RWPE2 (cell line): ENCODE results near the gene PXMP4.
"Not testable (repeated sequence)": the region's sequence is repeated elsewhere in the genome, so short reads cannot be mapped to it uniquely, and the experiment has no call there.

Source experiments
- ATAC-seq: fragments of 200-7000 bp; cut with Tn5 transposase; 3 replicates; pipeline ENCODE4 v1.9.1; 2021; ENCODE audit warnings: low read depth
- DNase-seq: peaks from one replicate; pipeline ENCODE4 v3.0.0-alpha.2; 2020; ENCODE audit warnings: low spot score
- H3K27ac ChIP-seq: fragments of 450-650 bp; 2 replicates; pipeline ENCODE4 v1.5.1; 2017; ENCODE audit warnings: mild to moderate bottlenecking; ENCODE audit not compliant: poor library complexity, severe bottlenecking
- H3K27me3 ChIP-seq: fragments of 250-450 bp; sonication (Bioruptor Pico); 2 replicates; pipeline ENCODE4 v1.5.1; 2021; ENCODE audit warnings: mild to moderate bottlenecking, moderate library complexity; ENCODE audit not compliant: insufficient read depth, poor library complexity, severe bottlenecking
- H3K36me3 ChIP-seq: fragments of 250-450 bp; sonication (Bioruptor Pico); 2 replicates; pipeline ENCODE4 v1.5.1; 2020; ENCODE audit warnings: low read depth, mild to moderate bottlenecking, moderate library complexity
- H3K4me1 ChIP-seq: fragments of 250-450 bp; sonication (Bioruptor Pico); 2 replicates; pipeline ENCODE4 v1.5.1; 2021; ENCODE audit warnings: mild to moderate bottlenecking, moderate library complexity; ENCODE audit not compliant: insufficient read depth, poor library complexity, severe bottlenecking
- H3K4me3 ChIP-seq: fragments of 250-450 bp; sonication (Bioruptor Pico); 2 replicates; pipeline ENCODE4 v1.5.1; 2021; ENCODE audit warnings: mild to moderate bottlenecking, moderate library complexity; ENCODE audit not compliant: severe bottlenecking
- H3K9me3 ChIP-seq: fragments of 250-450 bp; sonication (Bioruptor Pico); 2 replicates; pipeline ENCODE4 v1.5.1; 2021; ENCODE audit warnings: mild to moderate bottlenecking, moderate library complexity; ENCODE audit not compliant: severe bottlenecking
- TF ChIP-seq, protein P1 (sequence below): fragments of 450-650 bp; IDR thresholded peaks from one replicate; pipeline ENCODE4 v1.5.1; 2017; ENCODE audit warnings: mild to moderate bottlenecking, moderate library complexity; ENCODE audit not compliant: poor library complexity, severe bottlenecking

PXMP4 gene

DNA sequence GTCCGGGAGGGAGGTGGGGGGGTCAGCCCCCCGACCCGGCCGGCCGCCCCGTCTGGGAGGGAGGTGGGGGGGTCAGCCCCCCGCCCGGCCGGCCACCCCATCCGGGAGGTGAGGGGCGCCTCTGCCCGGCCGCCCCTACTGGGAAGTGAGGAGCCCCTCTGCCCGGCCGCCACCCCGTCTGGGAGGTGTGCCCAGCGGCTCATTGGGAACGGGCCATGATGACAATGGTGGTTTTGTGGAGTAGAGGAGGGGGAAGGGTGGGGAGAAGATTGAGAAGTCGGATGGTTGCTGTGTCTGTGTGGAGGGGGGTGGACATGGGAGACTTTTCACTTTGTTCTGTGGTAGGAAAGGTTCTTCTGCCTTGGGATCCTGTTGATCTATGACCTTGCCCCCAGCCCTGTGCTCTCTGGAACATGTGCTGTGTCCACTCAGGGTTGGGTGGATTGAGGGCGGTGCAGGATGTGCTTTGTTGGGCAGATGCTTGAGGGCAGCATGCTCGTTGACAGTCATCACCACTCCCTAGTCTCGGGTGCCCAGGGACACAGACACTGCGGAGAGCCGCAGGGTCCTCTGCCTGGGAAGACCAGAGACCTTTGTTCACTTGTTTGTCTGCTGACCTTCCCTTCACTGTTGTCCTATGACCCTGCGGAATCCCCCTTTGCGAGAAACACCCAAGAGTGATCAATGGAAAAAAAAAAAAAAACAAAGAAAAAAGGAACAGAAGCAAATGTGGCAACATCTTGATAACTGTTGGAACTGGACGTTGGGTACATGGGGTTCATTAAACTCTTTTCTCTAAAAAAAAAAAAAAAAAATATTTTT, 18.3 kb downstream of the PXMP4 start:
- Histone ChIP-seq H3K36me3 (peaks cover 5% of the 10 kb centered on the region), H3K27me3 (no peaks in the 10 kb centered on the region), H3K27ac (no peak overlapping the region), H3K4me1 (no peaks in the 10 kb centered on the region), H3K4me3 (no peak overlapping the region), H3K9me3 (peaks cover 6% of the 10 kb centered on the region)
- ATAC-seq (no peak), DNase-seq (no peak)
- TF ChIP-seq, protein P1, sequence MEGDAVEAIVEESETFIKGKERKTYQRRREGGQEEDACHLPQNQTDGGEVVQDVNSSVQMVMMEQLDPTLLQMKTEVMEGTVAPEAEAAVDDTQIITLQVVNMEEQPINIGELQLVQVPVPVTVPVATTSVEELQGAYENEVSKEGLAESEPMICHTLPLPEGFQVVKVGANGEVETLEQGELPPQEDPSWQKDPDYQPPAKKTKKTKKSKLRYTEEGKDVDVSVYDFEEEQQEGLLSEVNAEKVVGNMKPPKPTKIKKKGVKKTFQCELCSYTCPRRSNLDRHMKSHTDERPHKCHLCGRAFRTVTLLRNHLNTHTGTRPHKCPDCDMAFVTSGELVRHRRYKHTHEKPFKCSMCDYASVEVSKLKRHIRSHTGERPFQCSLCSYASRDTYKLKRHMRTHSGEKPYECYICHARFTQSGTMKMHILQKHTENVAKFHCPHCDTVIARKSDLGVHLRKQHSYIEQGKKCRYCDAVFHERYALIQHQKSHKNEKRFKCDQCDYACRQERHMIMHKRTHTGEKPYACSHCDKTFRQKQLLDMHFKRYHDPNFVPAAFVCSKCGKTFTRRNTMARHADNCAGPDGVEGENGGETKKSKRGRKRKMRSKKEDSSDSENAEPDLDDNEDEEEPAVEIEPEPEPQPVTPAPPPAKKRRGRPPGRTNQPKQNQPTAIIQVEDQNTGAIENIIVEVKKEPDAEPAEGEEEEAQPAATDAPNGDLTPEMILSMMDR, result no peak

GRCh38 chr20:33700696-33701441, 19.2 kb downstream of the PXMP4 start:
- H3K4me1 ChIP-seq, DNase-seq, H3K27me3 ChIP-seq, H3K4me3 ChIP-seq, H3K36me3 ChIP-seq, ATAC-seq, H3K9me3 ChIP-seq, H3K27ac ChIP-seq: not testable (repeated sequence)

DNA sequence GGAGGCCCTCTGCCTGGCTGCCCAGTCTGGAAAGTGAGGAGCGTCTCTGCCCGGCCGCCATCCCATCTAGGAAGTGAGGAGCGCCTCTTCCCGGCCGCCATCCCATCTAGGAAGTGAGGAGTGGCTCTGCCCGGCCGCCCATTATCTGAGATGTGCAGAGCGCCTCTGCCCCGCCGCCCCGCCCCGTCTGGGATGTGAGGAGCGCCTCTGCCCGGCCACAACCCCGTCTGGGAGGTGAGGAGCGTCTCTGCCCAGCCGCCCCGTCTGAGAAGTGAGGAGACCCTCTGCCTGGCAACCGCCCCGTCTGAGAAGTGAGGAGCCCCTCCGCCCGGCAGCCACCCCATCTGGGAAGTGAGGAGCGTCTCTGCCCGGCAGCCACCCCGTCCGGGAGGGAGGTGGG, 21.1 kb downstream of the PXMP4 start:
- H3K27ac ChIP-seq, H3K27me3 ChIP-seq, H3K4me1 ChIP-seq, H3K36me3 ChIP-seq, DNase-seq, ATAC-seq, H3K9me3 ChIP-seq, H3K4me3 ChIP-seq: not testable (repeated sequence)

- no peak for DNase-seq
- H3K4me1 ChIP-seq, result no peaks in the 10 kb centered on the region
- no peaks in the 10 kb centered on the region for H3K27me3 ChIP-seq
- H3K27ac ChIP-seq, result no peak overlapping the region
- no peaks in the 10 kb centered on the region for H3K36me3 ChIP-seq
- TF ChIP-seq, protein P1, result no peak
- no peak overlapping the region for H3K4me3 ChIP-seq
- peaks cover 6% of the 10 kb centered on the region for H3K9me3 ChIP-seq
- ATAC-seq, result no peak
Observed at GRCh38 chr20:33697129-33697528, 23.0 kb downstream of the PXMP4 start.

- H3K27ac ChIP-seq, result no peak overlapping the region
- no peaks in the 10 kb centered on the region for H3K27me3 ChIP-seq
- DNase-seq (no peak), ATAC-seq (no peak)
- peaks cover 6% of the 10 kb centered on the region for H3K9me3 ChIP-seq
- TF ChIP-seq, protein P1, result no peak
- no peaks in the 10 kb centered on the region for H3K4me1 ChIP-seq
- no peaks in the 10 kb centered on the region for H3K36me3 ChIP-seq
- H3K4me3 ChIP-seq, result no peak overlapping the region
Observed at GRCh38 chr20:33696448-33696847, 23.7 kb downstream of the PXMP4 start.
